Activated naive CD8-positive, alpha-beta T cell treated with anti-CD3 and anti-CD28 coated beads for 36 hours (primary cell): ENCODE data around the gene ATIC. TPM values are rescaled to one million over a fixed set of nuclear protein-coding genes. Genes with fewer than 3 reads are reported as not detected.

Experiments used
- DNase-seq: peaks from one replicate; pipeline ENCODE4 v3.0.0; 2021
- H3K27ac Mint-ChIP-seq: one replicate; pipeline ENCODE4 v1.8.0; 2022; ENCODE audit warnings: mild to moderate bottlenecking, moderate library complexity, mixed read lengths
- H3K27me3 Mint-ChIP-seq: one replicate; pipeline ENCODE4 v1.8.0; 2022; ENCODE audit warnings: mild to moderate bottlenecking, mixed read lengths
- H3K36me3 Mint-ChIP-seq: one replicate; pipeline ENCODE4 v1.8.0; 2021; ENCODE audit warnings: mild to moderate bottlenecking, mixed read lengths
- H3K4me1 Mint-ChIP-seq: one replicate; pipeline ENCODE4 v1.8.0; 2021; ENCODE audit warnings: mixed read lengths
- H3K4me3 Mint-ChIP-seq: one replicate; pipeline ENCODE4 v1.8.0; 2022; ENCODE audit warnings: mild to moderate bottlenecking, moderate library complexity, mixed read lengths
- H3K9me3 Mint-ChIP-seq: one replicate; pipeline ENCODE4 v1.8.0; 2022; ENCODE audit warnings: mixed read lengths
- total RNA-seq, 2 experiments: library from RNA; stranded (reverse); gene quantifications; one replicate each; pipeline ENCODE4 v1.2.3, GENCODE V29; 2021

Gene ATIC
- total RNA-seq, 2 experiments from 2014 or later: 338 to 344 TPM

- H3K4me1 Mint-ChIP-seq: no peaks in the 10 kb centered on the region
- H3K36me3 Mint-ChIP-seq: peaks cover 25% of the 10 kb centered on the region
- no peak for DNase-seq
- no peaks in the 10 kb centered on the region for H3K27me3 Mint-ChIP-seq
- H3K4me3 Mint-ChIP-seq: no peak overlapping the region
- no peak overlapping the region for H3K27ac Mint-ChIP-seq
- H3K9me3 Mint-ChIP-seq: no peaks in the 10 kb centered on the region
These were observed 61.2 kb downstream of the ATIC start for GRCh38 chr2:215372968-215373649.

GRCh38 chr2:215374002-215374401, 62.1 kb downstream of the ATIC start:
- H3K27ac Mint-ChIP-seq: no peak overlapping the region

DNA sequence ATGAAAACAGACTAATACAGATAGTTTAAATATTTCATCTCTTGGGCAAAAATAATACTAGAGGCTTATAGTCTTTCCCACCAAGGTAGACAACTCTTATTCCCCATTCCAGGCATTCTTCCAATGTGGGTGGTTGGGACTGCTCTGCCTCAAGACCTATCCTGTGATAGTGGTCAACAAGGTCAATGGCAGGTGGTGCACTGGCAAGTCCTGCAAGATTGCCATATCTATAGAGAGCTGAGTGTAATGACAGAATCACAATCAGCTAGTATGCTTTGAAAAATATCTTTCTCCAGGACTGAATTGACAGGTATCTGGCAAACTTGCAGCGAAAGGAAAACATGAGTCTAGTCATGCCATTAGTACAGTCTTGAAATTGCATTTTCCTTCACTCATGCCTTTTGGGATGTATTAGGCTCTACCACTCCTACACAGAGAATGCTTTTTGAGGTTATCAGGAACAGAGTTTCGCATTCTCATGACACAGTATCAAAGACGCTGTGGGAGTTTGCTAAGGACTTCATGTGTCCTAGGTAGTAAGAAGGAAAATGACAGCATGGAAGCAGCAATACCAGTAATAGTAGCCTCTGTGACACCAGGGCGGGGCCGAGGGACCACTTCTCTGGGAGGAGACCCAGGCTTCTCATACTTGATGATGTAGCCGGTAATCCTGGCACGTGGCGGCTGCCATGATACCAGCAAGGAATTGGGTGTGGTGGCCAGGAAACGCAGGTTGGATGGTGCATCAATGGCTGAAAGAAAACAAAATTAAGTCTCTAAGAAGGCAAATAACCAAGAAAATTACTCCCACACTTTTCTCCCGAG, 63.0 kb downstream of the ATIC start:
- Mint-ChIP-seq H3K4me1 (no peaks in the 10 kb centered on the region), H3K36me3 (peaks cover 23% of the 10 kb centered on the region), H3K9me3 (no peaks in the 10 kb centered on the region), H3K27me3 (no peaks in the 10 kb centered on the region), H3K27ac (no peak overlapping the region), H3K4me3 (no peak overlapping the region)
- DNase-seq: no peak

More at GRCh38 chr2:215374002-215374401, 62.1 kb downstream of the ATIC start:
- Mint-ChIP-seq H3K36me3 (peaks cover 23% of the 10 kb centered on the region), H3K4me1 (no peaks in the 10 kb centered on the region), H3K4me3 (no peak overlapping the region), H3K27me3 (no peaks in the 10 kb centered on the region), H3K9me3 (no peaks in the 10 kb centered on the region)
- DNase-seq: no peak

GRCh38 chr2:215375467-215375830, 63.6 kb downstream of the ATIC start:
- no peak overlapping the region for H3K4me3 Mint-ChIP-seq
- H3K9me3 Mint-ChIP-seq: no peaks in the 10 kb centered on the region
- H3K27me3 Mint-ChIP-seq: no peaks in the 10 kb centered on the region
- H3K36me3 Mint-ChIP-seq: peaks cover 21% of the 10 kb centered on the region
- no peaks in the 10 kb centered on the region for H3K4me1 Mint-ChIP-seq
- H3K27ac Mint-ChIP-seq: no peak overlapping the region
- no peak for DNase-seq

DNA sequence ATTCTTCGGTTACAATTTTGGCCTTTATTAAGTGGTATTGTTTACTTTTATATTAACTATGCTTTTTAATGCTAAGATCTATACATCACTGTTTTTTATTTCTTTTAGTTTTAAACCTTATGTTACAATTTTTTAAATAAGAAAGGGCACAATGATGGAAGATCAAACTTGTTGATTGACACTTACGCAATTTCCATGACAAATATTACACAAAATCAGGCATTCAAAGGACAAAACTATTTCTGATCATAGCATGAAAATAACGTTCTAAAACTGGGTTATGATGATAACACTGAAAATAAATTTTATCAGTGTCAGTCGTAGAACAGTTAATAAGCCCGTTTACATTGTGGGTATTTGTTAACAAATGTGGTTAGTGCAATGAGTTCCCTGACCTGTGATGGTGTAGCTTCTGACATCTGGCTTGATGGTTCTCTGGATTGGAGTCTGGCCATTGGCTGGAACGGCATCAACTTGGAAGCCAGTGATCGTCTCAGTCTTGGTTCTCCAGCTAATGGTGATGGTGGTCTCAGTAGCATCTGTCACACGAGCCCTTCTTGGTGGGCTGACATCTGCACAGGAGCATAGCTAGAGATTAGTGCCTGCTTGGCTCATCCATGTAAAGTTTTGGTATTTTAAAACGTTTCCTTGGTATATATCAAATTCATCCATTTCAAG, 64.4 kb downstream of the ATIC start:
- no peaks in the 10 kb centered on the region for H3K9me3 Mint-ChIP-seq
- DNase-seq: no peak
- no peaks in the 10 kb centered on the region for H3K27me3 Mint-ChIP-seq
- peaks cover 21% of the 10 kb centered on the region for H3K36me3 Mint-ChIP-seq
- no peaks in the 10 kb centered on the region for H3K4me1 Mint-ChIP-seq
- H3K27ac Mint-ChIP-seq: no peak overlapping the region
- H3K4me3 Mint-ChIP-seq: no peak overlapping the region

DNA sequence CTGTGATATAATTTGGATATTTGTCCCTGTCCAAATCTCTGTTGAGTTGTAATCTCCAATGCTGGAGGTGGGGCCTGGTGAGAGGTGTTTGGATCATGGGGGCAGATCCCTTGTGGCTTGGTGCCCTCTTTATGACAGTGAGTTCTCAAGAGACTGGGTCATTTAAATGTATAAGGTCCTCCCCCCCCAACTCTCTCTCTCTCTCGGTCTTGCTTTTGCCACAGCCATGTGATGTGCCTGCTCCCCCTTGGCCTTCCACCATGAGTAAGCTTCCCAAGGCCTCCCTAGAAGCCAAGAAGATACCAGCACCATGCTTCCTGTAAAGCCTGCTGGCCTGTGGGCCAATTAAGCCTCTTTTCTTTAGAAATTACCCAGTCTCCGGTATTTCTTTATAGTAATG, 65.4 kb downstream of the ATIC start:
- no peak for DNase-seq
- Mint-ChIP-seq H3K4me1 (no peaks in the 10 kb centered on the region), H3K9me3 (no peaks in the 10 kb centered on the region), H3K27ac (no peak overlapping the region), H3K4me3 (no peak overlapping the region), H3K36me3 (peaks cover 21% of the 10 kb centered on the region), H3K27me3 (no peaks in the 10 kb centered on the region)

DNA sequence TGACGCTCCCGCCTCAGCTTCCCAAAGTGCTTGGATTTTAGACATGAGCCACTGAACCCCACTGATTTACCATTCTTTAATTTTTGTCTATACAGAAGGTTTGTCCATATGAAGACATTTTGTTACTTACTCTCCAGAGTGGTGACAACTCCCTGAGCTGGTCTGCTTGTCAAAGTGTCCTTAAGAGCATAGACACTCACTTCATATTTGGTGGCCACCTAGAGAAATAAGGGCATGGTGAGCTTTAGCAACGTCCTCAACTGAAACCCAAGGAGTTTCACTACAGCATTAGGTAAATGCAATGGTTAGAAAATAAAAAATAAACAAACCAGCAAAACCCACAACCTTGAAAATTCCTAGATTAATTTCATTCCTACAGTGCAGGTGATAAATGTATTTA, 66.2 kb downstream of the ATIC start:
- Mint-ChIP-seq H3K27ac (no peak overlapping the region), H3K9me3 (no peaks in the 10 kb centered on the region), H3K27me3 (no peaks in the 10 kb centered on the region), H3K4me1 (no peaks in the 10 kb centered on the region), H3K36me3 (peaks cover 20% of the 10 kb centered on the region), H3K4me3 (no peak overlapping the region)
- DNase-seq: no peak

- H3K9me3 Mint-ChIP-seq: no peaks in the 10 kb centered on the region
- no peak overlapping the region for H3K27ac Mint-ChIP-seq
- no peaks in the 10 kb centered on the region for H3K27me3 Mint-ChIP-seq
- no peak overlapping the region for H3K4me3 Mint-ChIP-seq
- no peak for DNase-seq
- no peaks in the 10 kb centered on the region for H3K4me1 Mint-ChIP-seq
- peaks cover 13% of the 10 kb centered on the region for H3K36me3 Mint-ChIP-seq
These were observed 67.2 kb downstream of the ATIC start for GRCh38 chr2:215379039-215379438.

DNA sequence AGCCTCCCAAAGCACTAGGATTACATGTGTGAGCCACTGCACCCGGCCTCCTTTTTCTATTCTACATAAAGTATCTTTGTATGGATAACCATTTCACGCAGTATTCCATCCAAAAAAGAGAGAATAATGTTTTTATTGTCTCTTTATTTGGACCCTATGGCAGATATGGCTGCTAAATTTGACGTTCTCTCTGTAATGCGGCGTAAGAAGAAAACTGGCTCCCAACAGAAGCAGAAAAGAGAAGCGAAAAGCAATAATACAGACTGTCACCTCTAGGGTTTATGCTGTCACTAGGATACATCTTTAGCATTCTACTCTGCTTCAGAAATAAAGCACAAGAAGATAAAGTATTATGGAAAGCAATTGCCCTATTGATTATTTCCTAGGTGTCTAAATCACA, 68.1 kb downstream of the ATIC start:
- Mint-ChIP-seq H3K4me1 (no peaks in the 10 kb centered on the region), H3K36me3 (peaks cover 4% of the 10 kb centered on the region), H3K27me3 (no peaks in the 10 kb centered on the region), H3K4me3 (no peak overlapping the region), H3K9me3 (no peaks in the 10 kb centered on the region), H3K27ac (no peak overlapping the region)
- DNase-seq: no peak

GRCh38 chr2:215380699-215381098, 68.8 kb downstream of the ATIC start:
- DNase-seq: no peak
- no peak overlapping the region for H3K27ac Mint-ChIP-seq
- H3K9me3 Mint-ChIP-seq: no peaks in the 10 kb centered on the region
- H3K36me3 Mint-ChIP-seq: peaks cover 3% of the 10 kb centered on the region
- no peaks in the 10 kb centered on the region for H3K27me3 Mint-ChIP-seq
- no peak overlapping the region for H3K4me3 Mint-ChIP-seq
- no peaks in the 10 kb centered on the region for H3K4me1 Mint-ChIP-seq

GRCh38 chr2:215382011-215382410, 70.2 kb downstream of the ATIC start:
- no peaks in the 10 kb centered on the region for H3K27me3 Mint-ChIP-seq
- peaks cover 1% of the 10 kb centered on the region for H3K36me3 Mint-ChIP-seq
- no peak for DNase-seq
- no peak overlapping the region for H3K27ac Mint-ChIP-seq
- H3K4me3 Mint-ChIP-seq: no peak overlapping the region
- no peaks in the 10 kb centered on the region for H3K9me3 Mint-ChIP-seq
- no peaks in the 10 kb centered on the region for H3K4me1 Mint-ChIP-seq

GRCh38 chr2:215382480-215382879, 70.6 kb downstream of the ATIC start:
- H3K27ac Mint-ChIP-seq: no peak overlapping the region
- DNase-seq: no peak
- H3K4me3 Mint-ChIP-seq: no peak overlapping the region
- H3K4me1 Mint-ChIP-seq: no peaks in the 10 kb centered on the region
- H3K27me3 Mint-ChIP-seq: no peaks in the 10 kb centered on the region
- H3K9me3 Mint-ChIP-seq: no peaks in the 10 kb centered on the region
- H3K36me3 Mint-ChIP-seq: peaks cover 1% of the 10 kb centered on the region

DNA sequence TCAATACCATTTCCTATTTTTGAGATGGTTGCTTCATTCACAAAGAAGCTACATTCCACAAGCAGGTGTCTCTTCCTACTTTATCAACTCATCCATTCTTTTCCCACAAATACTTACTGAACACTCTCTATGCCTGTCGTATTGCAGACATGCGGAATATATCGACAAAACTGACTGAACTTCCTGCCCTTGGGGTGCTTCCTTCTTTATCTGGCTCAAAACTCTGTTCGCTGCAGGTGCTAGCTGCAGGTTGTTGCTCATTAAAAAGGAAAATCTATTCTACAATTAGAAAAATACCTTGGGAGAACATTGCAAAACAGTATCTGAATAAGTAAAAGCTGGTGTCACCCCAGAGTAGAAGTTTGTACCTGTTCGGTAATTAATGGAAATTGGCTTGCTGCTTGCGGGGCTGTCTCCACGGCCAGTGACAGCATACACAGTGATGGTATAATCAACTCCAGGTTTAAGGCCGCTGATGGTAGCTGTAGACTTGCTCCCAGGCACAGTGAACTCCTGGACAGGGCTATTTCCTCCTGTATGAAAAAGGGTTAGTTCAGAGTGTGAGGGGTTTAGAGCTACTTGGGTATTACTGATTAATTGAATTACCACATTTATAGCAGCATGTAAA, 71.9 kb downstream of the ATIC start:
- Mint-ChIP-seq H3K4me3 (no peak overlapping the region), H3K9me3 (no peaks in the 10 kb centered on the region), H3K36me3 (no peaks in the 10 kb centered on the region), H3K27me3 (no peaks in the 10 kb centered on the region), H3K27ac (no peak overlapping the region), H3K4me1 (no peaks in the 10 kb centered on the region)
- DNase-seq: no peak

DNA sequence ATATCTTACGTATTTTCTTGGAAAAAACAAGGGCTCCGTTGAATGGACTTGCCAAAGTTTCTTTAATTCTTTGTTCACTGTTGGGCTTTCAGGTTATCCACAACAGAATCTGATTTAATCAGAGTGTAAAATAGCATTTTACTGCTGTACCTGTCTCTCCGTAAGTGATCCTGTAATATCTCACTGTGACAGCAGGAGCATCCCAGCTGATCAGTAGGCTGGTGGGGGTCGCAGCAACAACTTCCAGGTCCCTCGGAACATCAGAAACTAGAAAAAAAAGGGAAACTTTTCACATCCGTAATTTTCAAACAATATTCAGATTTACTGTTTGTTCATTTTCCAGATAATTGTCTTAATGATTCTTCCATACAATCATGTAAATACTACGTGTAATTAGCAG, 72.9 kb downstream of the ATIC start:
- no peaks in the 10 kb centered on the region for H3K4me1 Mint-ChIP-seq
- no peak overlapping the region for H3K27ac Mint-ChIP-seq
- H3K9me3 Mint-ChIP-seq: no peaks in the 10 kb centered on the region
- H3K36me3 Mint-ChIP-seq: no peaks in the 10 kb centered on the region
- no peak overlapping the region for H3K4me3 Mint-ChIP-seq
- no peak for DNase-seq
- no peaks in the 10 kb centered on the region for H3K27me3 Mint-ChIP-seq

DNA sequence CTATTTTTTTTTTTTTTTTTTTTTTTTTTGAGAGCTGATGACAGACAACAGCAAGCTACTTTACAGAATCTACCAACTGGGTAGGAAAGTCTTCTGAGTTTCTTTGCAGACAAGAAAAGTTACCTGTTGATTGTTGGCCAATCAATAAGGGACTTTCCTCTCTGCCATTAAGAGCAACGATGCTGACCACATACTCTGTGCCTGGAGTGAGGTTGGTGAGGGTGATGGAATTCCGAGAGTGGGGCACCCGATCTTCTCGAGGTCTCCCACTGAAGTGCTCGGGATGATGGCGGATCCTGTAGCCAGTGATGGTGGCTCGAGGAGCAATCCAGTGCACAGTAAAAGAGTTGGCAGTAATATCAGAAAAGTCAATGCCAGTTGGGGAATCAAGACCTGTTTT, 74.7 kb downstream of the ATIC start:
- H3K36me3 Mint-ChIP-seq: no peaks in the 10 kb centered on the region
- no peaks in the 10 kb centered on the region for H3K27me3 Mint-ChIP-seq
- DNase-seq: no peak
- no peaks in the 10 kb centered on the region for H3K4me1 Mint-ChIP-seq
- H3K9me3 Mint-ChIP-seq: no peaks in the 10 kb centered on the region
- H3K4me3 Mint-ChIP-seq: no peak overlapping the region
- H3K27ac Mint-ChIP-seq: no peak overlapping the region
